HG02981 (cell line): ENCODE results near the gene RALGDS.

Source experiments
- ATAC-seq: cut with Tn5 transposase; IDR thresholded peaks from one replicate; pipeline ENCODE4 v1.9.1; 2021; ENCODE audit warnings: mild to moderate bottlenecking, moderate library complexity; ENCODE audit not compliant: unreplicated experiment

The RALGDS gene

GRCh38 chr9:133151601-133152525 lies 30.8 kb upstream of the RALGDS start:
- no peak for ATAC-seq

GRCh38 chr9:133151041-133151440 lies 30.0 kb upstream of the RALGDS start:
- no peak for ATAC-seq

- ATAC-seq, result peak; percentile 63
These were observed 28.3 kb upstream of the RALGDS start for GRCh38 chr9:133149130-133150015.

GRCh38 chr9:133148199-133149129 lies 27.4 kb upstream of the RALGDS start:
- peak; percentile 7 for ATAC-seq

- ATAC-seq, result peak; percentile 23
These were observed 26.6 kb upstream of the RALGDS start for GRCh38 chr9:133147412-133148198.

GRCh38 chr9:133146746-133147411 lies 25.8 kb upstream of the RALGDS start:
- ATAC-seq, result no peak

GRCh38 chr9:133144904-133145851 lies 24.1 kb upstream of the RALGDS start:
- no peak for ATAC-seq

GRCh38 chr9:133144142-133144903 lies 23.3 kb upstream of the RALGDS start:
- ATAC-seq, result peak; percentile 32

GRCh38 chr9:133143639-133144141 lies 22.6 kb upstream of the RALGDS start:
- no peak for ATAC-seq

GRCh38 chr9:133142684-133143622 lies 21.9 kb upstream of the RALGDS start:
- no peak for ATAC-seq

GRCh38 chr9:133141833-133142595 lies 21.0 kb upstream of the RALGDS start:
- no peak for ATAC-seq

- ATAC-seq, result no peak
These were observed 19.6 kb upstream of the RALGDS start for GRCh38 chr9:133140606-133141005.

GRCh38 chr9:133140174-133140505 lies 19.1 kb upstream of the RALGDS start:
- no peak for ATAC-seq

GRCh38 chr9:133139246-133140173 lies 18.5 kb upstream of the RALGDS start:
- no peak for ATAC-seq
